Neuronal stem cell (in vitro differentiated cells): ENCODE results near the gene DUSP7.

Experiments
- DNase-seq: peaks from one replicate; pipeline ENCODE4 v3.0.0-alpha.2; 2013; ENCODE audit warnings: low spot score
- H2AFZ ChIP-seq: one replicate; pipeline ENCODE4 v1.6.1; 2013; ENCODE audit warnings: mild to moderate bottlenecking, low read length, inconsistent platforms
- H2AK5ac ChIP-seq: 2 replicates; pipeline ENCODE4 v1.6.1; 2013; ENCODE audit warnings: low read depth, mild to moderate bottlenecking, inconsistent platforms, low read length, moderate library complexity, mixed read lengths
- H2BK120ac ChIP-seq: 2 replicates; pipeline ENCODE4 v1.6.1; 2013; ENCODE audit warnings: low read depth, mild to moderate bottlenecking, inconsistent platforms, low read length, moderate library complexity, mixed read lengths
- H2BK12ac ChIP-seq: one replicate; pipeline ENCODE4 v1.6.1; 2013; ENCODE audit warnings: low read length, inconsistent platforms
- H2BK15ac ChIP-seq: 2 replicates; pipeline ENCODE4 v1.6.1; 2013; ENCODE audit warnings: mild to moderate bottlenecking, low read length, inconsistent platforms, mixed read lengths
- H2BK5ac ChIP-seq: one replicate; pipeline ENCODE4 v1.6.1; 2013; ENCODE audit warnings: inconsistent platforms, mild to moderate bottlenecking, low read length, moderate library complexity
- H3K14ac ChIP-seq: one replicate; pipeline ENCODE4 v1.6.1; 2013; ENCODE audit warnings: low read length, inconsistent platforms
- H3K18ac ChIP-seq: 2 replicates; pipeline ENCODE4 v1.6.1; 2013; ENCODE audit warnings: low read length, inconsistent platforms
- H3K23ac ChIP-seq: 2 replicates; pipeline ENCODE4 v1.6.1; 2013; ENCODE audit warnings: low read depth, mild to moderate bottlenecking, mixed read lengths, low read length, inconsistent platforms; ENCODE audit not compliant: poor library complexity
- H3K27ac ChIP-seq: replicated peaks from 3 replicates; pipeline ENCODE4 v1.5.1; 2013; ENCODE audit warnings: low read length, inconsistent platforms
- H3K27me3 ChIP-seq, 3 experiments: 2 replicates each; pipeline ENCODE4 v1.6.1; 2013; ENCODE audit warnings: low read length in 3 of 3, mild to moderate bottlenecking in 2 of 3, inconsistent platforms in 1 of 3, low read depth in 1 of 3, mixed read lengths in 1 of 3, moderate library complexity in 1 of 3; ENCODE audit not compliant: control insufficient read depth in 3 of 3, insufficient read depth in 3 of 3
- H3K36me3 ChIP-seq, 2 donors: replicated peaks in 1 of 2; 2 replicates each; pipeline ENCODE4 v1.6.1; 2013; ENCODE audit warnings: low read length in 2 of 2; ENCODE audit not compliant: control insufficient read depth in 2 of 2, insufficient read depth in 2 of 2
- H3K4ac ChIP-seq: 2 replicates; pipeline ENCODE4 v1.6.1; 2013; ENCODE audit warnings: inconsistent platforms, mild to moderate bottlenecking, low read length, moderate library complexity
- H3K4me1 ChIP-seq, 2 donors: 1 replicate in 1 of 2; 2 replicates in 1 of 2; pipeline ENCODE4 v1.6.1; 2013; ENCODE audit warnings: low read length in 2 of 2, low read depth in 1 of 2; ENCODE audit not compliant: control insufficient read depth in 2 of 2, insufficient read depth in 1 of 2
- H3K4me2 ChIP-seq: one replicate; pipeline ENCODE4 v1.6.1; 2013; ENCODE audit warnings: mild to moderate bottlenecking, low read length, inconsistent platforms; ENCODE audit not compliant: insufficient read depth, poor library complexity, severe bottlenecking
- H3K4me3 ChIP-seq, 2 donors: 2 replicates each; pipeline ENCODE4 v1.5.1; 2013; ENCODE audit warnings: low read length in 2 of 2, mild to moderate bottlenecking in 2 of 2, inconsistent platforms in 1 of 2, moderate library complexity in 1 of 2
- H3K79me1 ChIP-seq: one replicate; pipeline ENCODE4 v1.6.1; 2013; ENCODE audit warnings: low read depth, mild to moderate bottlenecking, inconsistent platforms, low read length, moderate library complexity
- H3K9ac ChIP-seq: one replicate; pipeline ENCODE4 v1.6.1; 2013; ENCODE audit warnings: mild to moderate bottlenecking, low read depth, low read length, inconsistent platforms; ENCODE audit not compliant: poor library complexity
- H3K9me3 ChIP-seq, 2 donors: replicated peaks in 1 of 2; 2 replicates each; pipeline versions ENCODE3 to v1.6.1; 2013; ENCODE audit warnings: low read length in 2 of 2, mild to moderate bottlenecking in 2 of 2, inconsistent platforms in 1 of 2, low read depth in 1 of 2, mixed read lengths in 1 of 2, moderate library complexity in 1 of 2; ENCODE audit not compliant: control insufficient read depth in 2 of 2, insufficient read depth in 1 of 2
- H4K8ac ChIP-seq: one replicate; pipeline ENCODE4 v1.6.1; 2013; ENCODE audit warnings: low read depth, mild to moderate bottlenecking, inconsistent platforms, low read length, moderate library complexity
- H4K91ac ChIP-seq: one replicate; pipeline ENCODE4 v1.6.1; 2013; ENCODE audit warnings: low read length, low read depth, mild to moderate bottlenecking, inconsistent platforms; ENCODE audit not compliant: poor library complexity
- WGBS, 2 donors: extraction: QIAGEN DNeasy Blood & Tissue Kit; methylation state at CpG; one replicate each; pipeline ENCODE4 v1.1.7; 2013; ENCODE audit warnings: missing lambda C conversion rate in 2 of 2, mixed read lengths in 1 of 2; ENCODE audit not compliant: insufficient read length in 2 of 2, insufficient replicate concordance in 1 of 2; ENCODE audit errors: extremely low coverage in 2 of 2; 5-methylcytosine and 5-hydroxymethylcytosine counted together

DUSP7 gene

DNA sequence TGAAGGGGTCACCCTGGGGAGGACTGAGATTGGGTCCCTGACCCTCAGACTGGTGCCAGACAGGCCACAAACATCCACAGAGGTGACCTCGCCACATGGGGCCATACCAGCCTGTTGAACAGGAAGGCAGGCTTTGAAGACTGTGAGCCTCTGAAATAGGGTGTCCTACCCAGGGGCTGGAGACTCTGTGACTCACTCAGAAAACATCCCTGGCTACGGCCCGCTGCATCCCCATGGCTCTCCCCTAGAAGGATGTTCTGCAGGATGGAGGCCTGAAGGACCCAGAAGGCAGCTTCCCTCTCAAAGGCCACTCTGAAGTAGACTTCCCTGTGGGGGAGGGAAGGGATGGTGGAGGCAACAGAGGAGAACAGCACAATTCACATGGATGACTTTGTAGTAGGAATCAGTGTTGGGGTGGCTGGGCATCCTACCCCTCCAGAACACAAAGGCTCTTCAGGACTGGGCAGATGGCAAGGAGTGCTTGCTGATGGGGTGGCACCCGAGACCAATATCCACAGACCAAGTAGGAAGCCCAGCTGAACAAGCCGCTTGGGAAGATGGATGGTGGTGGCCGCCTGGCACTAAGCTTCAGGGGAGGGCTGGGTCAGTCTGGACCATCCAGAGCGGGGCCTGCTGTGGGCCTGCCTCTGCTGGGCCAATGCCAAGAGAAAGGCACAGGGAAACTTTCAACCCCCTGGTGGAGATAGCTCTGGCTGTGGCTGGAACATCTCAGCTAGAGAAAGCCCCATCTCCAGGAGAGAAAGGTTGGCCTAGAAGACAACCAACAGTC lies 37.6 kb upstream of the DUSP7 start:
- H3K27me3 ChIP-seq: no peaks in the 10 kb centered on the region
- WGBS, 2 donors: no CpG with 5 or more reads among the region's 7 CpGs
- H3K27ac ChIP-seq: no peak overlapping the region
- no peak overlapping the region for H2BK120ac ChIP-seq
- no peak overlapping the region for H2BK5ac ChIP-seq
- H3K18ac ChIP-seq: no peak overlapping the region
- no peak for DNase-seq
- H3K9me3 ChIP-seq: no peaks in the 10 kb centered on the region
- peaks cover 2% of the 10 kb centered on the region for H3K79me1 ChIP-seq
- H3K4ac ChIP-seq: no peak overlapping the region
- H3K14ac ChIP-seq: no peak overlapping the region
- H3K4me2 ChIP-seq: no peak overlapping the region
- no peak overlapping the region for H3K23ac ChIP-seq
- H3K4me1 ChIP-seq: peaks cover 22 to 23% of the 10 kb centered on the region in 2 donors
- H4K91ac ChIP-seq: no peak overlapping the region
- no peak overlapping the region for H4K8ac ChIP-seq
- H2AFZ ChIP-seq: no peak overlapping the region
- H2BK15ac ChIP-seq: no peak overlapping the region
- H2BK12ac ChIP-seq: no peak overlapping the region
- no peak overlapping the region for H2AK5ac ChIP-seq
- no peak overlapping the region for H3K4me3 ChIP-seq
- peaks cover 10 to 51% of the 10 kb centered on the region in 2 donors for H3K36me3 ChIP-seq
- peak overlapping the region; percentile 6 for H3K9ac ChIP-seq

DNA sequence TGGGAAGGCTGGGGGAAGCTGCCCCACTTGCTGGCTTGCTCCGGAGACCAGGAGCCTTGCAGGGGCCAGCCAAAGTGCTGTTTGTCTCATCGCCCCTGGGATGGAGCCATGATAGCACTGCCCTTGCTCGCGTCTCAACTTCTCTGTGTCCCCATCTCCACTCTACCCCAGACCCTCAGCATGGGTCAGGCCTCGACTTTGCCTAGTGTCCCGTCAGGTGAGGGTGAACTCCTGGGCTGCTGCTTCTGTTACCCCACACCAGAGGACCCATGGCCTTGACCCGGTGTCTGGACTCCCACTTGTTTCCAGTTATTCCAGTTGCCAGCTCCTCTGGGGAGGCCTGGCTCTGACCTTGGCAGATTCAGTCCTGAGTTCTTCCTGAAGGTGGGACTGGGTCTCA lies 36.5 kb upstream of the DUSP7 start:
- H2BK5ac ChIP-seq: no peak overlapping the region
- no peak overlapping the region for H3K23ac ChIP-seq
- no peak overlapping the region for H2BK12ac ChIP-seq
- peaks cover 31% of the 10 kb centered on the region in 2 donors for H3K4me1 ChIP-seq
- H3K9ac ChIP-seq: no peak overlapping the region
- no peak overlapping the region for H3K18ac ChIP-seq
- no peak for DNase-seq
- WGBS, 2 donors: no CpG with 5 or more reads among the region's 7 CpGs
- no peak overlapping the region for H2BK15ac ChIP-seq
- H3K27ac ChIP-seq: no peak overlapping the region
- no peak overlapping the region for H4K8ac ChIP-seq
- no peak overlapping the region for H3K4me2 ChIP-seq
- H3K4ac ChIP-seq: no peak overlapping the region
- no peaks in the 10 kb centered on the region for H3K9me3 ChIP-seq
- peaks cover 2% of the 10 kb centered on the region for H3K79me1 ChIP-seq
- H2AK5ac ChIP-seq: no peak overlapping the region
- H3K27me3 ChIP-seq: no peaks in the 10 kb centered on the region
- H3K4me3 ChIP-seq: no peak overlapping the region
- H4K91ac ChIP-seq: no peak overlapping the region
- no peak overlapping the region for H3K14ac ChIP-seq
- H2AFZ ChIP-seq: no peak overlapping the region
- peaks cover 10 to 46% of the 10 kb centered on the region in 2 donors for H3K36me3 ChIP-seq
- no peak overlapping the region for H2BK120ac ChIP-seq

DNA sequence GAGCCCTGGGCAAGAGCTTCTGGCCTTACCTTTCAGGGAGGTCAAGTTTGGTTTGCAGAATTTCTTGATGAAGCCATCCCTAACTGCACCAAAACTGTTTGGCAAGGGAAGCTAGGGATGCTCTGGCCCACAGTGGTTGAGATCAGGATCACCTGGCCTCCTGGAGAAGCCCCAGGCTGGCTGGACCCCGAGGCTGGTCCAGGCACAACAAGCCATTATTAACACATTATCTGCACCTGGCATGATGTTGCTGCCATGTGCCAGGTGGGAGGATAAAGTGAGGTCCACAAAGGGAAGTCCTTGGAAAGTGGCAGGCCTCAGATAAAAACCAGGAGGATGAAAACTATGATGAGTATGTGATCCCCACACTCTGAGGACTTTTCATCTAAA lies 35.9 kb upstream of the DUSP7 start:
- Histone ChIP-seq H3K9ac (no peak overlapping the region), H4K91ac (no peak overlapping the region), H3K27ac (no peak overlapping the region), H2BK5ac (no peak overlapping the region), H2BK15ac (no peak overlapping the region), H3K14ac (no peak overlapping the region), H2BK120ac (no peak overlapping the region), H3K18ac (no peak overlapping the region), H3K4me2 (no peak overlapping the region), H3K27me3 (no peaks in the 10 kb centered on the region), H3K4me1 (peaks cover 31% of the 10 kb centered on the region in 2 donors), H2AFZ (no peak overlapping the region), H4K8ac (no peak overlapping the region), H3K79me1 (peaks cover 2% of the 10 kb centered on the region), H3K36me3 (peaks cover 8 to 40% of the 10 kb centered on the region in 2 donors), H3K9me3 (no peaks in the 10 kb centered on the region), H2AK5ac (no peak overlapping the region), H3K4ac (no peak overlapping the region), H3K4me3 (no peak overlapping the region), H2BK12ac (no peak overlapping the region), H3K23ac (no peak overlapping the region)
- DNase-seq: no peak
- no CpG with 5 or more reads among the region's 1 CpG for WGBS, 2 donors

DNA sequence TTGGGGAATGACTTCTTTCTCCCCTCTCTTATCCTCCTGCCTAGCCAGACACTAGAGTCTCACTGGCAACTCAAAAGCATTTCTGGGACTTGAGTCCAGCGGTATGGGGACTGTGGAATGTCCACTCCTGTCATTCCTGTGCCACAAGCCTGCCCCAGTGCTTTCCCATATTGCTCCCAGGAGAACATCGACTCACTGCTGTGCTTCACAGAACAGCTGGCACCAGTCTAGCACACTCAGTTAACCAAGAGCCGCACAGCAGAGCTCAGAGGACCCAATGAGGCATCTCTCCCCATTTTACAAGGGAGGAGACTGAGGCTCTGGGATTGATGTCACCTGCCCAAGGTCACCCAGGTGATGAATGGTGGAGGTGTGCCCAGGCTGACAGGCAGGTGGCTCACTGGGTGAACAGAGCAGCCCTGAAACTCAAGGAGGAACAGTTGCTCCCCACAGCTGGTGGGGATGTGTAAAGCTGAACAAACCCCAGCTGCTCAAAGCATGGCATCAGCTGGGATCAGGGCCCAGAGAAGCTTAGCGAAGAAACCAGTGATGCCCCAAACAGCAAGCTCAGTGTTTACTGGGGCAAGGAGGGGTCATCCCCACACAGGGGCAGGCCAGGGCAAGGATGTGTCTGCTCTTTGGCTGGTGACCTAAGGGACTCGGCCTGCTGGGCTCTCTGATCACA lies 35.4 kb upstream of the DUSP7 start:
- peaks cover 31 to 34% of the 10 kb centered on the region in 2 donors for H3K4me1 ChIP-seq
- H3K79me1 ChIP-seq: peaks cover 2% of the 10 kb centered on the region
- no peak overlapping the region for H4K91ac ChIP-seq
- WGBS, 2 donors: no CpG with 5 or more reads among the region's 5 CpGs
- no peak overlapping the region for H2BK12ac ChIP-seq
- peak overlapping the region; percentile 9 for H2BK120ac ChIP-seq
- no peak overlapping the region for H2AK5ac ChIP-seq
- peak overlapping the region; percentile 1 for H3K27ac ChIP-seq
- H3K9ac ChIP-seq: no peak overlapping the region
- no peak overlapping the region for H3K4ac ChIP-seq
- no peak overlapping the region for H2AFZ ChIP-seq
- no peak for DNase-seq
- H3K36me3 ChIP-seq: peaks cover 6 to 36% of the 10 kb centered on the region in 2 donors
- no peak overlapping the region for H2BK5ac ChIP-seq
- H3K18ac ChIP-seq: peak overlapping the region; percentile 8
- H3K14ac ChIP-seq: no peak overlapping the region
- no peak overlapping the region for H3K4me2 ChIP-seq
- H3K27me3 ChIP-seq: no peaks in the 10 kb centered on the region
- H4K8ac ChIP-seq: no peak overlapping the region
- no peak overlapping the region for H3K23ac ChIP-seq
- no peak overlapping the region for H2BK15ac ChIP-seq
- no peak overlapping the region for H3K4me3 ChIP-seq
- H3K9me3 ChIP-seq: no peaks in the 10 kb centered on the region
